Subcutaneous abdominal adipose tissue (tissue), 5 donors: ENCODE results near the gene DONSON.
A peak's percentile ranks its signal among the peaks of the same experiment; 100 is the strongest.
"Not testable (repeated sequence)": the region's sequence is repeated elsewhere in the genome, so short reads cannot be mapped to it uniquely, and the experiment has no call there.

Source experiments
- H3K27ac ChIP-seq: one replicate; pipeline ENCODE4 v1.7.0; 2013; ENCODE audit warnings: low read depth, mild to moderate bottlenecking, inconsistent platforms, low read length, moderate library complexity
- H3K27me3 ChIP-seq, 5 donors: one replicate each; pipeline ENCODE4 v1.7.0; 2013; ENCODE audit warnings: low read length in 5 of 5, inconsistent platforms in 1 of 5; ENCODE audit not compliant: control insufficient read depth in 5 of 5, insufficient read depth in 4 of 5
- H3K36me3 ChIP-seq, 5 donors: one replicate each; pipeline ENCODE4 v1.7.0; 2013; ENCODE audit warnings: low read length in 5 of 5; ENCODE audit not compliant: control insufficient read depth in 5 of 5, insufficient read depth in 5 of 5
- H3K4me1 ChIP-seq, 5 donors: one replicate each; pipeline ENCODE4 v1.7.0; 2013; ENCODE audit warnings: low read length in 5 of 5, mild to moderate bottlenecking in 3 of 5, moderate library complexity in 1 of 5; ENCODE audit not compliant: control insufficient read depth in 5 of 5, insufficient read depth in 5 of 5
- H3K4me3 ChIP-seq, 5 donors: one replicate each; pipeline ENCODE4 v1.7.0; 2013; ENCODE audit warnings: low read length in 5 of 5, low read depth in 1 of 5
- H3K9ac ChIP-seq, 5 donors: one replicate each; pipeline ENCODE4 v1.7.0; 2013; ENCODE audit warnings: low read length in 5 of 5, mild to moderate bottlenecking in 4 of 5, moderate library complexity in 3 of 5
- H3K9me3 ChIP-seq, 5 donors: one replicate each; pipeline ENCODE4 v1.7.0; 2013; ENCODE audit warnings: low read length in 5 of 5; ENCODE audit not compliant: control insufficient read depth in 5 of 5
- donor health status: healthy.
- donor health status: healthy.
- donor health status: healthy.
- donor health status: healthy.
- donor health status: healthy.

The DONSON gene, protein sequence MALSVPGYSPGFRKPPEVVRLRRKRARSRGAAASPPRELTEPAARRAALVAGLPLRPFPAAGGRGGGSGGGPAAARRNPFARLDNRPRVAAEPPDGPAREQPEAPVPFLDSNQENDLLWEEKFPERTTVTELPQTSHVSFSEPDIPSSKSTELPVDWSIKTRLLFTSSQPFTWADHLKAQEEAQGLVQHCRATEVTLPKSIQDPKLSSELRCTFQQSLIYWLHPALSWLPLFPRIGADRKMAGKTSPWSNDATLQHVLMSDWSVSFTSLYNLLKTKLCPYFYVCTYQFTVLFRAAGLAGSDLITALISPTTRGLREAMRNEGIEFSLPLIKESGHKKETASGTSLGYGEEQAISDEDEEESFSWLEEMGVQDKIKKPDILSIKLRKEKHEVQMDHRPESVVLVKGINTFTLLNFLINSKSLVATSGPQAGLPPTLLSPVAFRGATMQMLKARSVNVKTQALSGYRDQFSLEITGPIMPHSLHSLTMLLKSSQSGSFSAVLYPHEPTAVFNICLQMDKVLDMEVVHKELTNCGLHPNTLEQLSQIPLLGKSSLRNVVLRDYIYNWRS

DNA sequence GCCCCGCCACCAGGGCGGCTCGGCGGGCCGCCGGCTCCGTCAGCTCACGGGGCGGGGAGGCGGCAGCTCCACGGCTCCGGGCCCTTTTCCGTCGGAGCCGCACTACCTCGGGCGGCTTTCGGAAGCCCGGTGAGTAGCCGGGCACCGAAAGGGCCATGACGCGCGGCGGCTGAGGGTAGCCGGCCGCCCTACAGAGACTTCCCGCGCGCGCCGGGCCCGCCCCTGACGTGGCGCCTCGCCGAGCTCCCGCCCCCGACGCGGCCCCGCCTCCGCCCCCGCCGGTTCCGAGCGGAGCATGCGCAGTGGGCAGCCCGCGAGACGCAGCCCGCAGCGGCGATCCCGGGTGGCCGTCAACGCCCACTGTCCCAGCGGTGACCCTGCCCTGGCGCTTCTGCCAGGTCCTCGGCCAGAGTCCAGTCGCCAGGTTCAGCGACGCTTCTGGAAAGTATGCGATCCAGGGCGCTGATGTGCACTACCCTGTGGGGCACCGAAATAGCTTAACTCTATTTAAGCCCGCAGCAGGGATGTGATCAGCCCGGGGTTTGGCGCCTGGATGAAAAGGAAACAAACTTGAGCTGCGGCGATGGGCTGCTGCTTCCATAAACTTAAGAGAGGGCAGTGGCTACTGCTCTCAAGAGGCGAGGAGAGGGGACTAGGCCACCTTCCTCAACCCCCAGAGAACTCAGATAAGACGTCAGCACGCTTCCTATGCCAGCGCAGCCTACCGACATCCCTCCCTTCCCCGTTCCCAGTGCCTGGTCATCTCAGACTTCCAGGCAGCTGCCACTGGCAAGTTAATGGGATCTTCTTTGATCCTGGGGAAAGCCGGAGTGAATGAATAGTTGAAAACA lies at the start of gene DONSON:
Gene DONSON (minus strand): TSS at position 200 of the 851 bp plus-strand sequence. CDS start 43 bp downstream, at position 157.
- Histone ChIP-seq H3K9ac (peak within 1 kb of the TSS; percentile 56 to 86 (median 80)), H3K27ac (peak within 1 kb of the TSS; percentile 93), H3K4me1 (peaks cover 0 to 16% (median 14%) of the 10 kb centered on the region in 5 donors), H3K9me3 (no peaks in the 10 kb centered on the region), H3K36me3 (no peaks in the 10 kb centered on the region), H3K27me3 (no peaks in the 10 kb centered on the region), H3K4me3 (peak within 1 kb of the TSS; percentile 84 to 95 (median 89))

DNA sequence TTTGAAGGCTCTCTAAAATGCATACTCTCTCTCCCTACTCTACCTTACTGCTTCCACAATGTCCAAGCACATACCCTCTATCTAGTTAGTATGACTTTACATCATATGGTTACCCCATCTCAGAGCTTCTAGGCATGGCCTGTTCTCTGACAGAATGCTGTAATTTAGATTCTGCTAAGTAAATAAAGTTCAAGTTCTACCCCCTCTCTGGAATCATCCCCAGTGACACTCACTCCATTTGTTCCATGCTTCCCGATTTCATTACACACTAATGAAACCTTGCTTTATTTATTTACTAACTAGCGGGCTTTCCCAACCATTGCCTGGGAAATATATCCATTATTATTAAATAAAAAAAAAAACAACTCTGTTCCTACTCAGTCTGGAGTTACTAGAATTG lies 45.8 kb upstream of the DONSON start:
- Histone ChIP-seq H3K9ac (no peak overlapping the region), H3K27me3 (no peaks in the 10 kb centered on the region), H3K27ac (no peak overlapping the region), H3K4me1 (no peaks in the 10 kb centered on the region), H3K4me3 (no peak overlapping the region), H3K9me3 (no peaks in the 10 kb centered on the region), H3K36me3 (peaks cover 4 to 15% (median 10%) of the 10 kb centered on the region in 5 donors)

DNA sequence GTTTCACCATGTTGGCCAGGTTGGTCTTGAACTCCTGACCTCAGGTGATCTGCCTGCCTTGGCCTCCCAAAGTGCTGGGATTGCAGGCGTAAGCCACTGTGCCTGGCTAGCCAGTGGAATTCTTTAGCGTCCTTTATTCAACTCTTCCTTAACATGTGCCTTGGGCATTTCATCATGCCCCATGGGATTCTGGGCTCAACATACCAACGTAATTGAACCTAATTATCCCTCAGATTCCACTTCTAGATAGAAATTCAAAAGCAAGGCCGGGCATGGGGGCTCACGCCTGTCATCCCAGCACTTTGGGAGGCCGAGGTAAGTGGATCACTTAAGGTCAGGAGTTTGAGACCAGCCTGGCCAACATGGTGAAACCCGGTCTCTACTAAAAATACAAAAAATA lies 37.7 kb upstream of the DONSON start:
- H3K9ac ChIP-seq, H3K27ac ChIP-seq, H3K4me1 ChIP-seq, H3K9me3 ChIP-seq, H3K27me3 ChIP-seq, H3K4me3 ChIP-seq: not testable (repeated sequence)
- peaks cover 10 to 26% (median 23%) of the 10 kb centered on the region in 5 donors for H3K36me3 ChIP-seq

DNA sequence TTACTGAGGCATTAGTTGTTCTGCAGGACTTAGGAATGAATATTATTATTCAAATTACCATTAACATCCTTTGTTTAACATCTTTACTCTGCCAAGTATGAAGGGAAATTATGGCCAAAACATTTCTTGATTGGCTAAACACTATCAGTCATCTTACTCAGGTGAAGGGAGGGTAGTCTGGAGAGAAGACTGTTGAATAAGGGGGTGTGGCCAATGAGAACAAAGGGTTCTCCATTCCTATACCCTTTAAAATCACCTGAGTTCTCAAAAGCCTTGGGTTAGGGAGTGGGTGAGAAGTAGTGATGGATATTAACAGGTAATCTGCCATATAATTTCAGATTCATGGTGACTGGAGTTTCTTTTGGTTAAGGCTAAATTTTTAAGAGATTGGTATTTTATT lies 33.8 kb upstream of the DONSON start:
- peaks cover 0 to 3% (median 0%) of the 10 kb centered on the region in 5 donors for H3K4me1 ChIP-seq
- no peak overlapping the region for H3K9ac ChIP-seq
- H3K27me3 ChIP-seq = no peaks in the 10 kb centered on the region
- peaks cover 6 to 33% (median 15%) of the 10 kb centered on the region in 5 donors for H3K36me3 ChIP-seq
- H3K9me3 ChIP-seq = no peaks in the 10 kb centered on the region
- H3K27ac ChIP-seq = no peak overlapping the region
- no peak overlapping the region for H3K4me3 ChIP-seq

DNA sequence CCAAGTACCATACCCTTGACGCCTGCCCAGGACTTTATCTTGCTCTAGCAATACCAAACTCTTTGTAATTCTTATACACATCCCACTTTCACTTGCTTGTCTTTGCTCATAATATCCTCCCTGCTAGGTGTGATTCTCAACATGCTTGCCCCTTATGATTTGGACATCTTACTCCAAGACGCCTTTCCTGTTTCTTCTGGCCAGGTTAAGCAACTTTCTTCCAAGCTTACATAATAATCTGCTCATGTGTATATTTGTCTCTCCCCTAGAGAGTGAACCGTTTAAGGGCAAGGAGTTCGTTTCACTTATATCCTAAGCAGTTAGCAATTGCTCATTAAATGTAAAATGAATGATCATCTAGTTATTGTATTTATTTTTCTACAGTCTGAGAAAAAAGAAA lies 31.2 kb upstream of the DONSON start:
- H3K27ac ChIP-seq = no peak overlapping the region
- H3K36me3 ChIP-seq = peaks cover 6 to 33% (median 15%) of the 10 kb centered on the region in 5 donors
- no peak overlapping the region for H3K9ac ChIP-seq

DNA sequence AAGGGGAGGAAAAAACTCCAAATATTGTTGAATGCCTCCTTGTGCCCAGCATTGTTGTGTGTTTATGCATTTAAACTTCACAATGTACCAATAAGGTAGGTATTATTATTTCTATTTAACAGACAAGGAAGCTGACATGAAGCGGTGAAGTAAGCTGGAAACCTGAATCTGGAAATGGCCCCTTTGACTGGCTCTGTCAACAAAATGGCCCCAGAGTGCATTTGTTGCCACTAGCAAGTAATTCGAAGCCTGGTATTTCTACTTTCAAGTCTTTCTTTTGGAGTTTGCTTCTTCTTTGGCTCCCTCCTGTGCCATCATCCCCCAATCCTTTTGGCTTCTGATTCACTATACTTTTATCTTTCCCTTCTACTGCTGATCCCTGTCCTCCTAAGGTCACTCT lies 29.9 kb upstream of the DONSON start:
- Histone ChIP-seq H3K27ac (no peak overlapping the region), H3K4me3 (no peak overlapping the region), H3K4me1 (no peaks in the 10 kb centered on the region), H3K36me3 (peaks cover 12 to 27% (median 20%) of the 10 kb centered on the region in 5 donors), H3K9ac (no peak overlapping the region), H3K9me3 (no peaks in the 10 kb centered on the region), H3K27me3 (no peaks in the 10 kb centered on the region)

More for the DNA sequence above, 31.2 kb upstream of the DONSON start:
- Histone ChIP-seq H3K4me1 (no peaks in the 10 kb centered on the region), H3K27me3 (no peaks in the 10 kb centered on the region), H3K9me3 (no peaks in the 10 kb centered on the region), H3K4me3 (no peak overlapping the region)

DNA sequence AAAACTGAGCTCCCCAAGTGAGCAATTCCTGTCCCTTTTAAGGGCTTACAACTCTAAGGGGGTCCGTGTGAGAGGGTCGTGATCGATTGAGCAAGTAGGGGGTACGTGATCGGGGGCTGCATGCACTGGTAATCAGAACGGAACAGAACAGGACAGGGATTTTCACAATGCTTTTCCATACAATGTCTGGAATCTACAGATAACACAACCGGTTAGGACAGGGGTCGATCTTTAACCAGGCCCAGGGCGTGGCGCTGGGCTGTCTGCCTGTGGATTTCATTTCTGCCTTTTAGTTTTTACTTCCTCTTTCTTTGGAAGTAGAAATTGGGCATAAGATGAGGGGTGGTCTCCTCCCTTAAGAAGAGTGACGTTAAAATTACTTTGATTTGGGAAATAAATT lies 29.1 kb upstream of the DONSON start:
- H3K4me3 ChIP-seq, H3K4me1 ChIP-seq, H3K27me3 ChIP-seq, H3K27ac ChIP-seq, H3K9ac ChIP-seq, H3K9me3 ChIP-seq: not testable (repeated sequence)
- peaks cover 17 to 34% (median 25%) of the 10 kb centered on the region in 5 donors for H3K36me3 ChIP-seq

DNA sequence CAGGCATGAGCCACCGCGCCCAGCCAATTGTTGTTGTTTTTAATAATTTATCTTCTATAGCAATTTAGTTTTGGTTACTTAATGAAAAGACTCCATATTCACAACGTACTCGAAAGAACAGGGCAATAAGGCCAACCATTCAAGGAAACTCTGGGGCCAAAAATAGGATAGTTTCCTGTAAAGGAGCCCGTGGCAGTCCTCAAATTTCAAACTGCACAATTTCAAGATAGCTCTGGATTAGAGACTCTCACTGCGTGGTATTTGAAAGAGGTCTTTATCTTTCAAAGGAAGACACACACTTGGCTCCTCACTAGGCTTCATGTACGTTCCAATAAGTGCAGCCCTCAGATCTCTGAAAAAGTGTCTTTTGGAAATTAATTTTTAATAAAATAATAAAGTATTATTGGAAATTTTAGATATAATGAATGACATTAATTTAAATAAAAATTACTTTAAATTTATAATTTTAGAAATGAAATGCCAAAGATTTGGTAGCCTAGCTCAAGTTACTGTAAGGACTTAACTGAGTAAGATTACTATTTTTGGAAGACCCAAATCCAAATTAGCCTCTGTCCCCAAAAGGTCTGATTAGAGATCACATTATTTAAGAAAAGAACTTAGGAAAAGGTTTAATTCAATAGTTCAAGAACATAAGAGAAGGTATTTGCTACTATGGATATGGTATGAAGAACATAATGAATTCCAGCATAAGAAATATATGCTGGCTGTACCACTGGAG lies 22.7 kb upstream of the DONSON start:
- no peak overlapping the region for H3K4me3 ChIP-seq
- no peak overlapping the region for H3K9ac ChIP-seq
- H3K4me1 ChIP-seq = no peaks in the 10 kb centered on the region
- peaks cover 24 to 41% (median 26%) of the 10 kb centered on the region in 5 donors for H3K36me3 ChIP-seq
- no peak overlapping the region for H3K27ac ChIP-seq
- H3K9me3 ChIP-seq = no peaks in the 10 kb centered on the region
- H3K27me3 ChIP-seq = no peaks in the 10 kb centered on the region

DNA sequence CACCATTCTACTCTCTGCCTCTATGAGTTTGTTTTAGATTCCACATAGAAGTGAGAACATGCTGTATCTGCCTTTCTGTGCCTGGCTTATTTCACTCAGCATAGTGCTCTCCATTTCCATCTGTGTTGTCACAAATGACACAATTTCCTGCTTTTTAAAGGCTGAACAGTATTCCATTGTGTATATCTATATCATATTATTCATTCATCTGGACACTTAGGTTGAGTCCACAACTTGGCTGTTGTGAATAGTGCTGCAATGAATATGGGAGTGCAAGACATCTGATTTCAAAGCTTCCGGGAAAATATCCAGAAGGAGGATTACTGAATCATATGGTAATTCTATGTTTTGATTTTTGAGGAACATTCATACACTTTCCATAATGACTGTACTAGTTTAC lies 20.1 kb upstream of the DONSON start:
- Histone ChIP-seq H3K36me3 (peaks cover 19 to 37% (median 29%) of the 10 kb centered on the region in 5 donors), H3K4me1 (no peaks in the 10 kb centered on the region), H3K9ac (no peak overlapping the region), H3K27ac (no peak overlapping the region), H3K4me3 (no peak overlapping the region), H3K9me3 (no peaks in the 10 kb centered on the region), H3K27me3 (no peaks in the 10 kb centered on the region)
